ENCODE measurements around the gene EXOC8. TPM values are rescaled to one million over a fixed set of nuclear protein-coding genes. Genes with fewer than 3 reads are reported as not detected.
"Not testable (repeated sequence)": the region's sequence is repeated elsewhere in the genome, so short reads cannot be mapped to it uniquely, and the experiment has no call there.

Gene EXOC8
- polyA plus RNA-seq, 1 donor: 6.6 TPM

DNA sequence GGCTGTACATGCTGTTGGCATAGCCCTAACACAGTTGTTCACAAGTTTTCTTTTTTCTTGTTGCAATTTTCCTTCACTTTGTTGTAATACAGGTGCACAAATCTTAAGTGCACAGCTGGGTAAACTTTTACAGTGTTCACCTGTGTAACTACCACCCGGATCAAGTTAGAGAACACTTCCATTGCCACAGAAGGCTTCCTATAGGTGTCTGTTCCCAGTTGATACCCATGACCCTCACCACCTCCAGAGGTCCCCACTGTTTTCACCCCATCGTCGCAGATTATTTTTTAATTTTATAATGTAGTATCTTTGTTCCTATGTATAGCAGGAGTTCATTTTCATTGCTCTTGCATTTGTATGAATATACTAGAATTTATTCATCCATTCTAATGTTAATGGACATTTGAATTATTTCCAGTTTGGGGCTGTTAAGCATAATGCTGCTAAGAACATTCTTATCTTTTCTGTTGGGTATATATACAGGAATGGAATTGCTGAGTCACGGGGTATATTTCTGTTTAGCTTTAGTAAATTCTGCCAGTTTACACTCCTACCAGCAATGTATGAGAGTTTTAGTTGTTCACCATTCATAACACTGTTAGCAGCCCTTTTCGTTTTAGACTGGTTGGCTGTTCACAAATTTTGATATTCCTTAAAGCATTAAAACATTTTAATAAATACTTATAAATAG lies 16.8 kb upstream of the EXOC8 start:
- no peak for DNase-seq (ENCODE audit: low read depth)

DNA sequence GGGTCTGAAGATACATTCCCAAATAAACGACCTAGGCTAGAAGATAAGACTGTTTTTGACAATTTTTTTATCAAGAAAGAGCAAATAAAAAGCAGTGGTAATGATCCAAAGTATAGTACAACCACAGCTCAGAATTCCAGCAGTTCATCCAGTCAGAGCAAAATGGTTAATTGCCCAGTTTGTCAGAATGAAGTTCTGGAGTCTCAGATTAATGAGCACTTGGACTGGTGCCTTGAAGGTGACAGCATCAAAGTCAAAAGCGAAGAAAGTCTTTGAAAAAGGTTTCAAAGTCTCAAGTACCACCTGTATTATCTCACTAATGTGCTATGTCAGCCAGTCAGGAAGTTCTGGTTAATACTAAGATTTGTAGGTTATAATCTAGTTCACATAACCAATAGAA lies 15.4 kb upstream of the EXOC8 start:
- DNase-seq (ENCODE audit: low read depth): no peak

DNA sequence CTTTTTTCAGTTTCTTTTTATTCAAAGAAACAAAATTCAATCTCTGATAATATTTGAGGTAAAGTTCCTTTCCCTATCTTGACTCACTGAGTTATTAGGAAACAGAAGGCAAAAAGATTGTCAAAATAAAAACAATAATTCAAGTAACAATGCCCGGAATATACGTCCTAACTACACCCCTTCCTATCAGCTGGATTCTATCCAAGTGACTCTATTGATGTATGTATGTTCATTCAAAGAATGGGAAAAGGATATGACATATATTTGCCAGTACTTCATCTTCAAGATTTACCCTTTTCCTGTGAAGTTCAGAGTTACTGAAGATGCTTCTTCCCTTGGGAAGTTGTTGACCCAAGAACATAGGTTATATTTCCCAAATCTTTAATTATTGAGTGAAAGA lies 14.2 kb upstream of the EXOC8 start:
- no peak for DNase-seq (ENCODE audit: low read depth)

GRCh38 chr1:231348856-231349255 lies 11.2 kb upstream of the EXOC8 start:
- not testable (repeated sequence) for DNase-seq (ENCODE audit: low read depth)

- no peak for DNase-seq (ENCODE audit: low read depth)
Observed at GRCh38 chr1:231348442-231348841, 10.8 kb upstream of the EXOC8 start.

- no peak for DNase-seq (ENCODE audit: low read depth)
Observed at GRCh38 chr1:231347961-231348360, 10.3 kb upstream of the EXOC8 start.

- no peak for DNase-seq (ENCODE audit: low read depth)
Observed at GRCh38 chr1:231340328-231341013, 2.8 kb upstream of the EXOC8 start.

DNA sequence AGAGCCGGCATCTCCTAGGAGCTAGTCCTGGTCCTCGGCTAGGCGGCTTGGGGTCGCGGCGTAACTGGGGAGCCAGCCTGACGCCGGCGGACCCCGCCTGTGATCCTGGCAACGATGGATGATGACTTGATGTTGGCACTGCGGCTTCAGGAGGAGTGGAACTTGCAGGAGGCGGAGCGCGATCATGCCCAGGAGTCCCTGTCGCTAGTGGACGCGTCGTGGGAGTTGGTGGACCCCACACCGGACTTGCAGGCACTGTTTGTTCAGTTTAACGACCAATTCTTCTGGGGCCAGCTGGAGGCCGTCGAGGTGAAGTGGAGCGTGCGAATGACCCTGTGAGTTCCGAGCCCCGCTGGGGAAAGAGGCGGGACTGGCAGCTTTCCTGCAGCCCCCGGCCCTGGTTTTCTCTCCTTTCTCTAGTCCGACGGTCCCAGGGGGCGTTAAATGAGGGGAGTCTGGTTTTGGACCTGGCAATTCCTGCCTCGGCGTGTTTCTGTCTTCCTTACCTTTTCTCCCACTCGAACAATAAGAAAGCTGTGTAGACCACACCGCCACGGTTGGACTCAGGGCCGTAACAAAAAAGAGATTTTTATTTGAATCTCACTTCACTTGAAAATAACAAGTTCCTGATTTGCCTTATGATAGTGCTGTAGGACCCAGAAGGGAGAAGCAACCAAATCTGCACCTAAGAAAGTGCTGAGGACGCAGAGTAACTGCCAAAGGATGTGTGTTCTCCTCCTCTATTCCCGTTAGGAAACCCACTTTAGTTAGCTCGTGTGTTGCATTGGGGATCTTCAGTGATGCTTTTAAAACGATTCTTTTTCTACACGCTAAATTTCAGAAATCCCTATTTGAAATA lies 847 bp upstream of the EXOC8 start, which contains the start of gene SPRTN:
Gene SPRTN (plus strand): TSS at position 24 of the 859 bp plus-strand sequence. CDS start 91 bp downstream, at position 115.
- DNase-seq (ENCODE audit: low read depth): no peak

GRCh38 chr1:231337043-231337471 lies 595 bp downstream of the EXOC8 start:
- no peak for DNase-seq (ENCODE audit: low read depth)

DNA sequence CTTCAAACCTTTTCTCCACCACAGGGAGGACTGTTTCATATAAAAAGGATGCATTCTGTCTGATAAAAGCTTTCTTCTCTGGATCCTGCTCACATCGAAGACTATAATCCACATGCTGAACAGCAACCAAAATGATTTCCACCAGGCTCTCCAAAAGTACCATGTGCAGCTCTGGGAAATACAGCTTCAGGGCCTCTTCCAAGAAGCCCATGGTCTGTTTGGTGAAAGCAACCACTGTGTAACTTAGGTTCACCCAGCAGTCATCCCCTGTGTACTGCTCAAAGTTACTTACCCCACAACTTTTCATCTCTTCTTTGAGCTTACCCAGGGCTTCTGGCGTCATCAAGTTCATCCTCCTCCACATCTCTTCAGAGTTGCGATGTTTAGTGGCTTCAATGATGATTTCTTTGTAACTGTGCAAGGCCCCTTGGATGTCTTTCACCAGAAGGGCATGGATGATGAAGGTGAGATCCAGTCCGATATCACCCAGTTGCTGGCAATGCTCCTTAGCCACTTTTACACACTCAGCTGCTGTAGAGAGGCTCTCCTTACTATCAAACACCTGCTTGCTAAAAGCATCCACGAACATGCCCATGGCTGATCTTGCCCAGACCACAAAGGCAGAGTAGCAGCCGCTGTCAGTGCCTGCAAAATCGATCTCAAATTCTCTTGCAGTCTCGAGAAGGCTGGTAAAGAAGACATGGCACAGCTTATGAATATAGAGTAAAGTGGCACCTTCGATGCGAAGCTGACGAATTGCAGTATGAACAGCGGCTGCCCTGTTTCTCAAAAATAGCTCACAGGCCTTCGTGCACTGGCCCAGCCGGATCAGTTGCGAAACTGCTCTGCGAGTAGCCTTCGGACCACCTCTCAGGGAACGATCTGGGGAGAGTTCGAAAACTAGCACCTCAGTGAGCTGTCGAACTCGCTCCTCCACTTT lies 1.7 kb downstream of the EXOC8 start:
- DNase-seq (ENCODE audit: low read depth): no peak

DNA sequence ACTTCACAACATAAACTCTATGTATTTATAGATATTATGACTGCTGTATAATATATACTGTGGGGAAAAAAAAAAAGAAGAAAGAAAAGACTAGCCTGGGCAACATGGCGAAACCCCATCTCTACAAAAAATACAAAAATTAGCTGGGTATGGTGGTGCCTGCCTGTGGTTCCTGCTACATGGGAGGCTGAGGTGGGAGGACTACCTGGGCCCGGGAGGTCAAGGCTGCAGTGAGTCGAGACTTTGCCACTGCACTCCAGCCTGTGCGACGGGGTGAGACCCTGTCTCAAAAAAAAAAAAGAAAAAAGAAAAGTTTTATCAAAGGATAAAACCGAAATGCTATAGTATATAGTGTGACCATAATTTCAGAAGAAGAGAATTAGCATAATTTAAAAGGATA lies 2.7 kb downstream of the EXOC8 start:
- no peak for DNase-seq (ENCODE audit: low read depth)

DNA sequence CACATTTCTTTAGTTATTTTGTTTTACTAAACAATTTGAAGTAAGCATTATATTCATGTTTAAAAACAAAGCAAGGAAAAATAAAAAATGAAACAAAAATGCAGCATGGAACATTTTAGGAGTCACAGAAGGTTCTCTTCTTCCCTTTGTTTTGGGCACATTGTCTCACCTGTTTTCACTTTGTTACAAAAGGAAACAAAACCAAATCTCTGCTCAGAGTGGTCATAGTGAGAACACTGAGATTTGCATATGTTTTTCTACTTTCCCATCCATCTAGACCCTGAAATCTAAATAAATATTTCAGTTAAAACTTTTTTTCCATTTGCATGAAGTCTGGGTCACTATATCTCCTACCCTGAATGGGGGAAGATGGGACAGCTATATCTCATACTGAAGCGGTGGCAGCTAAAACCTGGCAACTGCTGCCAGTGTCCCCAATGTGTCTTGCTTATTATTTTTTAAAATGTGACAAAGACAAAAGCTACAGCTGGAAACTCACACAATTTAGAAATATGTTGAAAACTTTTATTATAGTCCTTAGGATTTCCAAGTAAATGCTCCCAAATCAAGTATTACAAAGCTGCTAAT lies 3.5 kb downstream of the EXOC8 start:
- no peak for DNase-seq (ENCODE audit: low read depth)

- no peak for DNase-seq (ENCODE audit: low read depth)
Observed at GRCh38 chr1:231332761-231333160, 4.9 kb downstream of the EXOC8 start.

GRCh38 chr1:231329483-231329882 lies 8.2 kb downstream of the EXOC8 start:
- no peak for DNase-seq (ENCODE audit: low read depth)

- DNase-seq (ENCODE audit: low read depth): no peak
Observed at GRCh38 chr1:231327617-231328016, 10.0 kb downstream of the EXOC8 start.

GRCh38 chr1:231326248-231326647 lies 11.4 kb downstream of the EXOC8 start:
- DNase-seq (ENCODE audit: low read depth): no peak

DNA sequence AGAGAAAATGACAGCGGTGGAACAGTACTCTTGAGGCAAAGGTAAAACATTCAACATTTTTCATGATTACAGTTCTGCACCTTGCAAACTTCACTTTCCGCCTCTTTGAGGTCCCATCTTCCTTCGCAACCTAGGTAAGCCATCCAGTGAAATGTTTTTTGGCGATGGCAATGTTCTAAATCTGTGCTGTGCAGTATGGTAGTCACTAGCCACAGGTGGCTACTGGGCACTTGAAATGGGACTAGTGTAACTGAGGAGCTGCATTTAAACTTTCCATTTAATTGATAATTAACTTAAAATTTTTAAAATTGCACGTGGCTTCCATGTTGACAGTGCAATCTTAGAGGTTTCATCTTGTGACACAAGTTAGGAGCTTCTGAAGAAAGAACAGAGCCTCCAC lies 13.0 kb downstream of the EXOC8 start:
- no peak for DNase-seq (ENCODE audit: low read depth)

DNA sequence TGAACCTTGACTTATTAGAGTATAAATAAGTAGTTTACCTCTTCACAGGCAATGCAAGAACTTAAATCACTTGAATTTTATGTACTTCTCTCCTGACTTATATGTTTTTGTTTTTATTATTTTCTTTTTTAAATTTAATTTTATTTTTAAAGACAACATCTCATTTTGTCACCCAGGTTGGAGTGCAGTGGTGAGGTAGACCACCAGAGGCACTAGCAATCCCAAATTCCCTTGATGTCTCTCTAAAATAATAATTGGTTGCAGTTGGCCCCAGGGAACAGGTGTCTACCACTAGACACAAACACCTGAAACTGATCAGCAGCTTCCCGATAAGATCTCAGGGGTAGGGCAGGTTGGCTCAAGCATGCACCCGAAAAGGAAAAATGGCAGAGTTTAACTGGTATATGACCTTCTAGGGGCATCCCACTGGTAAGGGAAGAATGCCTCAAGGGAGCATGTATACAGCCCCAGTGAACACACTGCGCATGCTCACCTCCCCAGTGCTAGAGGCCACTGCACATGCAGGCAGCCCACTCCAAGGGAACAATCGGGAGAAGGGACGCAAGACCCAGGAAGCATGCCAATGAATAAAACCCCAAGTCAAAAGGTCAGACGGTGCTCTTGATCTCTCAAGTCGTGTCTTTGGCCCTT lies 14.6 kb downstream of the EXOC8 start:
- no peak for DNase-seq (ENCODE audit: low read depth)

DNA sequence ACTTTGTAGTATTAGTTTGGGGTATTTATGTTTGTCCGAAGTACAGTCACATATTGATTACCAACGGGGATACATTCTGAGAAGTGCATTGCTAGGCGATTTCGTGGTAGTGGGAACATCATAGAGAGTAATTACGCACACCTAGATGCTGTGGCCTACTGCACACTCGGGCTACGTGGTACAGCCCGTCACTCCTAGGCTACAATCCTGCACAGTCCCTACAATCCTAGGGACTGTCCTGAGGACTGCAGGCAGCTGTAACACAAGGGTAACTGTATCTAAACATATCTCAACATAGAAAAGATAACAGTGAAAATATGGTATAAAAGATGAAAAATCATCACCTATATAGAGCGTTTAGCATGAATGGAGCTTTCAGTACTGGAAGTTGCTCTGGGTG lies 18.6 kb downstream of the EXOC8 start:
- DNase-seq (ENCODE audit: low read depth): no peak

DNA sequence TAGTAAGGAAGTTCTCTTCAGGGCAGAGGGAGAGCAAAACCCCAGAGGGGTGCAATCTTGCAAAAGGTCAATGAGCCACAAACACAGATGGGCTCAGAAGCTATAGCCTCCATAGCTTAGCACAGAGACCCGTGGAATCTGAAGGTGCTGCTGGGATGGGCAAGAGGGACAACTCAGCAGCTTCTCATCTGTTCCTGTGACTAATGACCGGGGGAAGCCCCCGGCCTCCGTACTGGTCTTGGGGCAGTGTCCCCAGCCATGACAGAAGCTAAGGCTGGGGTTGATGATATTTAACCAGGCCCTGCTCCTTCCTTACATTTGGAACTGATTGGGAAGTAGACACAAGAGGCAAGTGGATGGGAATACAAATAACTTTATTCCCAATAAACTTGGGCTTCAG lies 19.1 kb downstream of the EXOC8 start:
- no peak for DNase-seq (ENCODE audit: low read depth)

GRCh38 chr1:231318015-231318355 lies 19.7 kb downstream of the EXOC8 start:
- DNase-seq (ENCODE audit: low read depth): no peak
